GM23338 (cell line): ENCODE results near the gene NAA80. TPM values are rescaled to one million over a fixed set of nuclear protein-coding genes. Genes with fewer than 3 reads are reported as not detected.

Source experiments
- ATAC-seq: fragments of 200-7000 bp; cut with Tn5 transposase; 3 replicates; pipeline ENCODE4 v1.9.1; 2020
- DNase-seq: peaks from one replicate; pipeline ENCODE4 v3.0.0-alpha.2; 2015; ENCODE audit warnings: low spot score
- H2AFZ ChIP-seq: fragments of 200-600 bp; sonication (generic); 2 replicates; pipeline ENCODE4 v1.8.0; 2016; ENCODE audit warnings: antibody characterized with exemption, mild to moderate bottlenecking, moderate library complexity
- H3F3A ChIP-seq: fragments of 200-600 bp; sonication (generic); replicated peaks from 2 replicates; pipeline ENCODE4 v1.8.0; 2017; ENCODE audit warnings: antibody characterized with exemption, mixed run types, low read depth
- H3K27ac ChIP-seq: fragments of 200-600 bp; sonication (generic); 2 replicates; pipeline ENCODE4 v1.6.1; 2016; ENCODE audit warnings: low read depth
- H3K27me3 ChIP-seq: fragments of 200-600 bp; sonication (generic); 2 replicates; pipeline ENCODE4 v1.8.0; 2016; ENCODE audit warnings: mild to moderate bottlenecking, mixed run types, moderate library complexity; ENCODE audit not compliant: insufficient read depth
- H3K36me3 ChIP-seq: fragments of 200-600 bp; sonication (generic); 2 replicates; pipeline ENCODE4 v1.8.0; 2016; ENCODE audit warnings: mild to moderate bottlenecking; ENCODE audit not compliant: insufficient read depth
- H3K4me1 ChIP-seq: fragments of 200-600 bp; sonication (generic); 2 replicates; pipeline ENCODE4 v1.8.0; 2016; ENCODE audit warnings: mild to moderate bottlenecking, moderate library complexity; ENCODE audit not compliant: insufficient read depth
- H3K4me2 ChIP-seq: fragments of 200-600 bp; sonication (generic); 2 replicates; pipeline ENCODE4 v1.7.1; 2017; ENCODE audit warnings: mixed run types
- H3K4me3 ChIP-seq: fragments of 200-600 bp; sonication (generic); 2 replicates; pipeline ENCODE4 v1.6.1; 2016; ENCODE audit warnings: mixed run types
- H3K79me2 ChIP-seq: fragments of 200-600 bp; sonication (generic); replicated peaks from 2 replicates; pipeline ENCODE4 v1.8.0; 2017; ENCODE audit warnings: mild to moderate bottlenecking; ENCODE audit not compliant: insufficient read depth
- H3K9me2 ChIP-seq: fragments of 200-600 bp; sonication (generic); 2 replicates; pipeline ENCODE4 v1.8.0; 2017; ENCODE audit not compliant: insufficient read depth
- H4K20me1 ChIP-seq: fragments of 200-600 bp; sonication (generic); replicated peaks from 2 replicates; pipeline ENCODE4 v1.8.0; 2017; ENCODE audit warnings: mild to moderate bottlenecking; ENCODE audit not compliant: insufficient read depth
- H3K27ac Mint-ChIP-seq: 2 replicates; pipeline ENCODE4 v1.8.0; 2020; ENCODE audit warnings: inconsistent platforms, mild to moderate bottlenecking, moderate library complexity, mixed read lengths
- H3K27me3 Mint-ChIP-seq: 3 replicates; pipeline ENCODE4 v1.8.0; 2022; ENCODE audit warnings: low read depth, mild to moderate bottlenecking, moderate library complexity, mixed read lengths, inconsistent platforms; ENCODE audit not compliant: insufficient read depth, poor library complexity
- H3K36me3 Mint-ChIP-seq: 3 replicates; pipeline ENCODE4 v1.8.0; 2021; ENCODE audit warnings: low read depth, mild to moderate bottlenecking, inconsistent platforms, moderate library complexity, mixed read lengths
- H3K4me1 Mint-ChIP-seq: 3 replicates; pipeline ENCODE4 v1.8.0; 2020; ENCODE audit warnings: mild to moderate bottlenecking, inconsistent platforms, mixed read lengths
- H3K4me3 Mint-ChIP-seq: 3 replicates; pipeline ENCODE4 v1.8.0; 2021; ENCODE audit warnings: moderate library complexity, mild to moderate bottlenecking, inconsistent platforms, mixed read lengths
- H3K9me3 Mint-ChIP-seq: 3 replicates; pipeline ENCODE4 v1.8.0; 2020; ENCODE audit warnings: moderate library complexity, mild to moderate bottlenecking, inconsistent platforms, mixed read lengths
- CREB1 ChIP-seq: fragments of 250-450 bp; sonication (Bioruptor Pico); IDR thresholded peaks from 2 replicates; pipeline ENCODE4 v1.5.0; 2020; ENCODE audit warnings: low read depth, mild to moderate bottlenecking, moderate library complexity
- EZH2 ChIP-seq: fragments of 200-600 bp; sonication (generic); IDR thresholded peaks from one replicate; pipeline ENCODE4 v1.8.0; 2017; ENCODE audit warnings: antibody characterized with exemption, mild to moderate bottlenecking, low read depth; ENCODE audit not compliant: unreplicated experiment
- JUNB ChIP-seq: IDR thresholded peaks from one replicate; pipeline ENCODE4 v1.6.1; 2016; ENCODE audit warnings: antibody characterized with exemption; ENCODE audit not compliant: unreplicated experiment
- POLR2AphosphoS5 ChIP-seq: IDR thresholded peaks from 2 replicates; pipeline ENCODE4 v1.6.1; 2016; ENCODE audit warnings: antibody characterized with exemption, low read depth
- STAT1 ChIP-seq: IDR thresholded peaks from one replicate; pipeline ENCODE4 v1.6.1; 2016; ENCODE audit warnings: antibody characterized with exemption; ENCODE audit not compliant: unreplicated experiment
- ZNF114 ChIP-seq: fragments of 250-450 bp; sonication (Bioruptor Pico); IDR thresholded peaks from 2 replicates; pipeline ENCODE4 v1.5.0; 2020; ENCODE audit warnings: mild to moderate bottlenecking, moderate library complexity
- polyA plus RNA-seq: library from polyadenylated mRNA; unstranded; fragments of >200 nt; fragmentation: Nextera tagmentation; extraction: Ambion mirVana; gene quantifications from 2 replicates; pipeline ENCODE4 v1.2.1, GENCODE V29; 2016
- total RNA-seq: library from RNA; depleted of rRNA; stranded (reverse); fragments of >200 nt; shearing (Covaris generic); gene quantifications from 2 replicates; pipeline ENCODE4 v1.2.3, GENCODE V29; 2014
- TF ChIP-seq, protein P1 (sequence below): IDR thresholded peaks from one replicate; pipeline ENCODE4 v1.6.1; 2018; ENCODE audit warnings: antibody characterized with exemption; ENCODE audit not compliant: unreplicated experiment
- TF ChIP-seq, protein P2 (sequence below), 2 experiments: fragments of 200-600 bp in 1 of 2; sonication (generic) in 1 of 2; conservative IDR thresholded peaks; 2 replicates each; pipeline versions ENCODE4 v1.5.1 to v1.6.1; 2016 to 2017; ENCODE audit warnings: antibody characterized with exemption in 2 of 2, low read depth in 2 of 2, mild to moderate bottlenecking in 2 of 2, moderate library complexity in 1 of 2
- TF ChIP-seq, protein P3 (sequence below): fragments of 250-450 bp; sonication (Bioruptor Pico); IDR thresholded peaks from 2 replicates; pipeline ENCODE4 v1.5.0; 2020; ENCODE audit warnings: mild to moderate bottlenecking, moderate library complexity

The NAA80 gene
- total and polyA plus RNA-seq, 2 experiments from 2014 or later = 12.1 to 16.7 TPM

DNA sequence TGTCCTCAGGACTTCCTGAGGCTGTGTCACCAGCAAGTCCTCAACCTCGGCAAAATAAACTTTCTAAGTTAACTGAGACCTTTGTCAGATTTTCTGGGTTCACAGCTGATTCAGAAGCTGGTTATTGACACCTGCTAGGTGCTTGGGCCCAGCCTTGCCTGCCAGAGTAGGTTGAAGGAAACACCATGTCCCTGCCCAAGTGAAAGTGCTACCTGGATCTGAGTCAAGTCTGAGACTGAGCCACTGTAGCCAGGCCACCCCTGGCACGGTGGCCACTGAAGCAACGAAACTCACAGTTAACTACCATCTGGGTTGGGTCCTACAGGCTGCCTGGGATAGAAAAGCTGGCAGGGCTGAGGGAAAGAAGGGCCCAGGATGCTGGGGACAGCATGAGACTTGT lies 15.1 kb upstream of the NAA80 start:
- Mint-ChIP-seq H3K4me1 (peaks cover 10% of the 10 kb centered on the region), H3K27me3 (peaks cover 7% of the 10 kb centered on the region), H3K27ac (no peak overlapping the region)

More for the DNA sequence above, 15.1 kb upstream of the NAA80 start:
- no peak overlapping the region for H3K4me3 ChIP-seq
- H2AFZ ChIP-seq = no peak overlapping the region
- H3K9me3 Mint-ChIP-seq = peaks cover 28% of the 10 kb centered on the region
- no peak overlapping the region for H3K4me3 Mint-ChIP-seq
- H3K4me2 ChIP-seq = no peak overlapping the region
- H3K36me3 Mint-ChIP-seq = peaks cover 66% of the 10 kb centered on the region
- H4K20me1 ChIP-seq = no peaks in the 10 kb centered on the region; the same call in 1 of the 2 replicates
- no peaks in the 10 kb centered on the region; the same call in 1 of the 2 replicates for H3K4me1 ChIP-seq
- no peaks in the 10 kb centered on the region for H3K9me2 ChIP-seq
- TF ChIP-seq EZH2 (no peak), JUNB (no peak), CREB1 (CRISPR knock-in tag) (no peak), ZNF114 (CRISPR knock-in tag) (no peak), STAT1 (no peak), POLR2AphosphoS5 (no peak)
- TF ChIP-seq, protein P1, sequence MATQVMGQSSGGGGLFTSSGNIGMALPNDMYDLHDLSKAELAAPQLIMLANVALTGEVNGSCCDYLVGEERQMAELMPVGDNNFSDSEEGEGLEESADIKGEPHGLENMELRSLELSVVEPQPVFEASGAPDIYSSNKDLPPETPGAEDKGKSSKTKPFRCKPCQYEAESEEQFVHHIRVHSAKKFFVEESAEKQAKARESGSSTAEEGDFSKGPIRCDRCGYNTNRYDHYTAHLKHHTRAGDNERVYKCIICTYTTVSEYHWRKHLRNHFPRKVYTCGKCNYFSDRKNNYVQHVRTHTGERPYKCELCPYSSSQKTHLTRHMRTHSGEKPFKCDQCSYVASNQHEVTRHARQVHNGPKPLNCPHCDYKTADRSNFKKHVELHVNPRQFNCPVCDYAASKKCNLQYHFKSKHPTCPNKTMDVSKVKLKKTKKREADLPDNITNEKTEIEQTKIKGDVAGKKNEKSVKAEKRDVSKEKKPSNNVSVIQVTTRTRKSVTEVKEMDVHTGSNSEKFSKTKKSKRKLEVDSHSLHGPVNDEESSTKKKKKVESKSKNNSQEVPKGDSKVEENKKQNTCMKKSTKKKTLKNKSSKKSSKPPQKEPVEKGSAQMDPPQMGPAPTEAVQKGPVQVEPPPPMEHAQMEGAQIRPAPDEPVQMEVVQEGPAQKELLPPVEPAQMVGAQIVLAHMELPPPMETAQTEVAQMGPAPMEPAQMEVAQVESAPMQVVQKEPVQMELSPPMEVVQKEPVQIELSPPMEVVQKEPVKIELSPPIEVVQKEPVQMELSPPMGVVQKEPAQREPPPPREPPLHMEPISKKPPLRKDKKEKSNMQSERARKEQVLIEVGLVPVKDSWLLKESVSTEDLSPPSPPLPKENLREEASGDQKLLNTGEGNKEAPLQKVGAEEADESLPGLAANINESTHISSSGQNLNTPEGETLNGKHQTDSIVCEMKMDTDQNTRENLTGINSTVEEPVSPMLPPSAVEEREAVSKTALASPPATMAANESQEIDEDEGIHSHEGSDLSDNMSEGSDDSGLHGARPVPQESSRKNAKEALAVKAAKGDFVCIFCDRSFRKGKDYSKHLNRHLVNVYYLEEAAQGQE = no peak
- TF ChIP-seq, protein P2, sequence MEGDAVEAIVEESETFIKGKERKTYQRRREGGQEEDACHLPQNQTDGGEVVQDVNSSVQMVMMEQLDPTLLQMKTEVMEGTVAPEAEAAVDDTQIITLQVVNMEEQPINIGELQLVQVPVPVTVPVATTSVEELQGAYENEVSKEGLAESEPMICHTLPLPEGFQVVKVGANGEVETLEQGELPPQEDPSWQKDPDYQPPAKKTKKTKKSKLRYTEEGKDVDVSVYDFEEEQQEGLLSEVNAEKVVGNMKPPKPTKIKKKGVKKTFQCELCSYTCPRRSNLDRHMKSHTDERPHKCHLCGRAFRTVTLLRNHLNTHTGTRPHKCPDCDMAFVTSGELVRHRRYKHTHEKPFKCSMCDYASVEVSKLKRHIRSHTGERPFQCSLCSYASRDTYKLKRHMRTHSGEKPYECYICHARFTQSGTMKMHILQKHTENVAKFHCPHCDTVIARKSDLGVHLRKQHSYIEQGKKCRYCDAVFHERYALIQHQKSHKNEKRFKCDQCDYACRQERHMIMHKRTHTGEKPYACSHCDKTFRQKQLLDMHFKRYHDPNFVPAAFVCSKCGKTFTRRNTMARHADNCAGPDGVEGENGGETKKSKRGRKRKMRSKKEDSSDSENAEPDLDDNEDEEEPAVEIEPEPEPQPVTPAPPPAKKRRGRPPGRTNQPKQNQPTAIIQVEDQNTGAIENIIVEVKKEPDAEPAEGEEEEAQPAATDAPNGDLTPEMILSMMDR (conservative IDR thresholded peaks at IDR 0.05; ENCODE audit: low read depth in 2 of 2) = no peak
- TF ChIP-seq, protein P3, sequence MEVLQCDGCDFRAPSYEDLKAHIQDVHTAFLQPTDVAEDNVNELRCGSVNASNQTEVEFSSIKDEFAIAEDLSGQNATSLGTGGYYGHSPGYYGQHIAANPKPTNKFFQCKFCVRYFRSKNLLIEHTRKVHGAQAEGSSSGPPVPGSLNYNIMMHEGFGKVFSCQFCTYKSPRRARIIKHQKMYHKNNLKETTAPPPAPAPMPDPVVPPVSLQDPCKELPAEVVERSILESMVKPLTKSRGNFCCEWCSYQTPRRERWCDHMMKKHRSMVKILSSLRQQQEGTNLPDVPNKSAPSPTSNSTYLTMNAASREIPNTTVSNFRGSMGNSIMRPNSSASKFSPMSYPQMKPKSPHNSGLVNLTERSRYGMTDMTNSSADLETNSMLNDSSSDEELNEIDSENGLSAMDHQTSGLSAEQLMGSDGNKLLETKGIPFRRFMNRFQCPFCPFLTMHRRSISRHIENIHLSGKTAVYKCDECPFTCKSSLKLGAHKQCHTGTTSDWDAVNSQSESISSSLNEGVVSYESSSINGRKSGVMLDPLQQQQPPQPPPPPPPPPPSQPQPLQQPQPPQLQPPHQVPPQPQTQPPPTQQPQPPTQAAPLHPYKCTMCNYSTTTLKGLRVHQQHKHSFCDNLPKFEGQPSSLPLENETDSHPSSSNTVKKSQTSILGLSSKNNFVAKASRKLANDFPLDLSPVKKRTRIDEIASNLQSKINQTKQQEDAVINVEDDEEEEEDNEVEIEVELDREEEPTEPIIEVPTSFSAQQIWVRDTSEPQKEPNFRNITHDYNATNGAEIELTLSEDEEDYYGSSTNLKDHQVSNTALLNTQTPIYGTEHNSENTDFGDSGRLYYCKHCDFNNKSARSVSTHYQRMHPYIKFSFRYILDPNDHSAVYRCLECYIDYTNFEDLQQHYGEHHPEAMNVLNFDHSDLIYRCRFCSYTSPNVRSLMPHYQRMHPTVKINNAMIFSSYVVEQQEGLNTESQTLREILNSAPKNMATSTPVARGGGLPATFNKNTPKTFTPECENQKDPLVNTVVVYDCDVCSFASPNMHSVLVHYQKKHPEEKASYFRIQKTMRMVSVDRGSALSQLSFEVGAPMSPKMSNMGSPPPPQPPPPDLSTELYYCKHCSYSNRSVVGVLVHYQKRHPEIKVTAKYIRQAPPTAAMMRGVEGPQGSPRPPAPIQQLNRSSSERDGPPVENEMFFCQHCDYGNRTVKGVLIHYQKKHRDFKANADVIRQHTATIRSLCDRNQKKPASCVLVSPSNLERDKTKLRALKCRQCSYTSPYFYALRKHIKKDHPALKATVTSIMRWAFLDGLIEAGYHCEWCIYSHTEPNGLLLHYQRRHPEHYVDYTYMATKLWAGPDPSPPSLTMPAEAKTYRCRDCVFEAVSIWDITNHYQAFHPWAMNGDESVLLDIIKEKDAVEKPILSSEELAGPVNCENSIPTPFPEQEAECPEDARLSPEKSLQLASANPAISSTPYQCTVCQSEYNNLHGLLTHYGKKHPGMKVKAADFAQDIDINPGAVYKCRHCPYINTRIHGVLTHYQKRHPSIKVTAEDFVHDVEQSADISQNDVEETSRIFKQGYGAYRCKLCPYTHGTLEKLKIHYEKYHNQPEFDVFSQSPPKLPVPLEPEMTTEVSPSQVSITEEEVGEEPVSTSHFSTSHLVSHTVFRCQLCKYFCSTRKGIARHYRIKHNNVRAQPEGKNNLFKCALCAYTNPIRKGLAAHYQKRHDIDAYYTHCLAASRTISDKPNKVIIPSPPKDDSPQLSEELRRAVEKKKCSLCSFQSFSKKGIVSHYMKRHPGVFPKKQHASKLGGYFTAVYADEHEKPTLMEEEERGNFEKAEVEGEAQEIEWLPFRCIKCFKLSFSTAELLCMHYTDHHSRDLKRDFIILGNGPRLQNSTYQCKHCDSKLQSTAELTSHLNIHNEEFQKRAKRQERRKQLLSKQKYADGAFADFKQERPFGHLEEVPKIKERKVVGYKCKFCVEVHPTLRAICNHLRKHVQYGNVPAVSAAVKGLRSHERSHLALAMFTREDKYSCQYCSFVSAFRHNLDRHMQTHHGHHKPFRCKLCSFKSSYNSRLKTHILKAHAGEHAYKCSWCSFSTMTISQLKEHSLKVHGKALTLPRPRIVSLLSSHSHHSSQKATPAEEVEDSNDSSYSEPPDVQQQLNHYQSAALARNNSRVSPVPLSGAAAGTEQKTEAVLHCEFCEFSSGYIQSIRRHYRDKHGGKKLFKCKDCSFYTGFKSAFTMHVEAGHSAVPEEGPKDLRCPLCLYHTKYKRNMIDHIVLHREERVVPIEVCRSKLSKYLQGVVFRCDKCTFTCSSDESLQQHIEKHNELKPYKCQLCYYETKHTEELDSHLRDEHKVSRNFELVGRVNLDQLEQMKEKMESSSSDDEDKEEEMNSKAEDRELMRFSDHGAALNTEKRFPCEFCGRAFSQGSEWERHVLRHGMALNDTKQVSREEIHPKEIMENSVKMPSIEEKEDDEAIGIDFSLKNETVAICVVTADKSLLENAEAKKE = no peak
- H3K27me3 ChIP-seq = no peaks in the 10 kb centered on the region
- ATAC-seq = no peak
- peaks cover 6% of the 10 kb centered on the region for H3K36me3 ChIP-seq
- peaks cover 11% of the 10 kb centered on the region for H3K79me2 ChIP-seq
- no peak overlapping the region for H3K27ac ChIP-seq
- H3F3A ChIP-seq = 0 out of 2 replicates have a peak, but pooled peaks cover 6% of the 10 kb centered on the region
- no peak for DNase-seq
